ENCODE results near the gene FKBP10.

FKBP10 gene

GRCh38 chr17:41784207-41784744, 28.5 kb upstream of the FKBP10 start:
- no peak for DNase-seq

- DNase-seq: no peak
These were observed 27.5 kb upstream of the FKBP10 start for GRCh38 chr17:41785091-41785858.

GRCh38 chr17:41785859-41786226, 27.0 kb upstream of the FKBP10 start:
- DNase-seq: peak; percentile 30

- DNase-seq: peak; percentile 97
These were observed 26.4 kb upstream of the FKBP10 start, which contains the start of gene JUP for GRCh38 chr17:41786227-41787020. JUP (minus strand) TSS chr17:41786711; CDS start chr17:41771854, 14,857 bp downstream.

GRCh38 chr17:41787021-41787418, 25.8 kb upstream of the FKBP10 start:
- DNase-seq: no peak

- no peak for DNase-seq
These were observed 19.7 kb upstream of the FKBP10 start for GRCh38 chr17:41792845-41793783.

GRCh38 chr17:41793784-41794539, 18.8 kb upstream of the FKBP10 start:
- no peak for DNase-seq

GRCh38 chr17:41794540-41794975, 18.2 kb upstream of the FKBP10 start:
- DNase-seq: no peak

GRCh38 chr17:41796121-41796895, 16.5 kb upstream of the FKBP10 start:
- no peak for DNase-seq

GRCh38 chr17:41797377-41797776, 15.4 kb upstream of the FKBP10 start:
- no peak for DNase-seq

GRCh38 chr17:41799366-41799765, 13.4 kb upstream of the FKBP10 start:
- no peak for DNase-seq

GRCh38 chr17:41800601-41801373, 12.0 kb upstream of the FKBP10 start:
- DNase-seq: no peak

- DNase-seq: peak; percentile 41
These were observed 11.2 kb upstream of the FKBP10 start for GRCh38 chr17:41801374-41802271.

- no peak for DNase-seq
These were observed 9.5 kb upstream of the FKBP10 start for GRCh38 chr17:41803049-41804020.

GRCh38 chr17:41806685-41807445, 5.9 kb upstream of the FKBP10 start:
- no peak for DNase-seq

GRCh38 chr17:41810659-41811548, 1.9 kb upstream of the FKBP10 start:
- peak; percentile 52 for DNase-seq
